Purkinje cell (primary cell): ENCODE measurements around the gene DDX39A. TPM values are rescaled to one million over a fixed set of nuclear protein-coding genes. Genes with fewer than 3 reads are reported as not detected.

ENCODE experiments used
- polyA plus RNA-seq: library from polyadenylated mRNA; unstranded; fragments of >200 nt; fragmentation: Nextera tagmentation; gene quantifications from 2 replicates; pipeline ENCODE4 v1.2.1, GENCODE V29; 2014

Gene DDX39A
- polyA plus RNA-seq = 2.8 and 14.7 TPM in 2 replicates

GRCh38 chr19:14419106-14419813, at the start of gene DDX39A:
Gene DDX39A (minus strand): TSS chr19:14419341. CDS start chr19:14413220, 6,121 bp downstream.

GRCh38 chr19:14432791-14433553, 13.8 kb upstream of the DDX39A start, which contains the start of gene PKN1:
Gene PKN1 (plus strand): TSS chr19:14433306. CDS start chr19:14433522, 216 bp downstream.

Other genes with a start within 250 kb of the DDX39A start
- 1.1 and 2.4 TPM in 2 replicates for gene ADGRL1, start 213.2 kb downstream of the DDX39A start, polyA plus RNA-seq
- gene ADGRE5, start 37.9 kb downstream of the DDX39A start, polyA plus RNA-seq = 0.30 and 0.74 TPM in 2 replicates
- 1.1 TPM in 1 of 2 replicates, not detected in the other for gene PKN1, start 14.0 kb upstream of the DDX39A start, polyA plus RNA-seq
- gene PTGER1, start 56.0 kb upstream of the DDX39A start, polyA plus RNA-seq = not detected in 2 replicates
- 2.8 and 7.3 TPM in 2 replicates for gene GIPC1, start 76.8 kb upstream of the DDX39A start, polyA plus RNA-seq
- 24.9 and 45.0 TPM in 2 replicates for gene DNAJB1, start 99.1 kb upstream of the DDX39A start, polyA plus RNA-seq
- gene TECR, start 110.3 kb upstream of the DDX39A start, polyA plus RNA-seq = 359 and 536 TPM in 2 replicates
- gene NDUFB7, start 152.7 kb upstream of the DDX39A start, polyA plus RNA-seq = 196 and 241 TPM in 2 replicates
- gene CLEC17A, start 163.7 kb upstream of the DDX39A start, polyA plus RNA-seq = not detected in 2 replicates